GM13976 (cell line): Measurements from ENCODE around the gene GEMIN8.

Source experiments
- DNase-seq: peaks from one replicate; pipeline ENCODE4 v3.0.0; 2012; ENCODE audit warnings: low spot score
- CTCF ChIP-seq: IDR thresholded peaks from 2 replicates; pipeline ENCODE4 v1.5.1; 2012; ENCODE audit warnings: borderline replicate concordance, mild to moderate bottlenecking; ENCODE audit not compliant: insufficient read depth; ENCODE audit errors: extremely low read depth, missing control alignments, control extremely low read depth
- in situ Hi-C: fragments of 300-500 bp; cut with MboI; formaldehyde crosslinking; loops from one replicate; pipeline ENCODE4 v1.12.0; 2022; ENCODE audit warnings: low sequenced_read_pairs, mixed read lengths, inconsistent platforms; ENCODE audit not compliant: unreplicated experiment

Gene GEMIN8

GRCh38 chrX:14038375-14039085 is 8.8 kb upstream of the GEMIN8 start:
- in situ Hi-C loops: loop anchor here (10.0 kb wide), 2 partner anchors 144 to 524 kb away; no protein-coding TSS in a partner anchor
- DNase-seq: no peak
- TF ChIP-seq CTCF: no peak

GRCh38 chrX:14032406-14032805 is 2.7 kb upstream of the GEMIN8 start:
- in situ Hi-C loops: loop anchor here (10.0 kb wide), 2 partner anchors 138 to 518 kb away; no protein-coding TSS in a partner anchor
- peak; percentile 42 for DNase-seq
- peak; percentile 45 for TF ChIP-seq CTCF

GRCh38 chrX:14030174-14030530 is 460 bp upstream of the GEMIN8 start:
- TF ChIP-seq CTCF: no peak
- in situ Hi-C loops: loop anchor here (10.0 kb wide), 2 partner anchors 135 to 515 kb away; no protein-coding TSS in a partner anchor
- DNase-seq: no peak

- DNase-seq: no peak
- in situ Hi-C loops: loop anchor here (5.0 to 10.0 kb wide), 2 partner anchors 284 to 367 kb away; no protein-coding TSS in a partner anchor
- no peak for TF ChIP-seq CTCF
Measured at GRCh38 chrX:14029039-14029424, 660 bp downstream of the GEMIN8 start.

- in situ Hi-C loops: loop anchor here (5.0 to 10.0 kb wide), 2 partner anchors 284 to 366 kb away; no protein-coding TSS in a partner anchor
- no peak for DNase-seq
- TF ChIP-seq CTCF: no peak
Measured at GRCh38 chrX:14028473-14028872, 1.2 kb downstream of the GEMIN8 start.

GRCh38 chrX:14027511-14028019 is 2.1 kb downstream of the GEMIN8 start:
- in situ Hi-C loops: loop anchor here (5.0 to 10.0 kb wide), 2 partner anchors 283 to 365 kb away; no protein-coding TSS in a partner anchor
- TF ChIP-seq CTCF: no peak
- peak; percentile 57 for DNase-seq

GRCh38 chrX:14027036-14027435 is 2.7 kb downstream of the GEMIN8 start:
- no peak for DNase-seq
- in situ Hi-C loops: loop anchor here (5.0 to 10.0 kb wide), 2 partner anchors 282 to 365 kb away; no protein-coding TSS in a partner anchor
- TF ChIP-seq CTCF: no peak
